GM21381 (cell line): ENCODE data around the gene EIF4G1.
"Not testable (repeated sequence)": the region's sequence is repeated elsewhere in the genome, so short reads cannot be mapped to it uniquely, and the experiment has no call there.

Experiments used
- ATAC-seq: cut with Tn5 transposase; IDR thresholded peaks from one replicate; pipeline ENCODE4 v1.9.1; 2021; ENCODE audit warnings: mild to moderate bottlenecking, moderate library complexity; ENCODE audit not compliant: unreplicated experiment

EIF4G1 gene

GRCh38 chr3:184314363-184314699 lies at the start of gene EIF4G1:
Gene EIF4G1 (plus strand): TSS chr3:184314606. CDS start chr3:184315797, 1,191 bp downstream.
- peak; percentile 76 for ATAC-seq

- ATAC-seq: not testable (repeated sequence)
These were observed 47.2 kb upstream of the EIF4G1 start for GRCh38 chr3:184267249-184267648.

- no peak for ATAC-seq
These were observed 42.1 kb upstream of the EIF4G1 start for GRCh38 chr3:184272269-184272668.

DNA sequence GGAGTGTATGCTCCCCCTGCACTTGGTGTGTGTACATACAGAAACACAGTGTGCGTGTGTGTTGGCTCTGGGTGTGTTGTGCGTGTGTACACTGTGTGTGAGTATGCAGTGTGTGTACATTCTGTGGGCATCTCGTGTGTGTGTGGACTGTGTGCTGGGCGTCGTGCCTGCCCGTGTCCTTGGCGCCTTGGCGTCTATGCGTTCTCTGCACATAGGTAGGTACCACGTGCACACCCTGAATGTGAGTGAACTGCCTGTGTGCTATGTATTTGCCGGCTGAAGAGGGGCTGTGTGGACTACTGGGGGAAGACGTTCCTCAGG lies 39.1 kb upstream of the EIF4G1 start:
- no peak for ATAC-seq

DNA sequence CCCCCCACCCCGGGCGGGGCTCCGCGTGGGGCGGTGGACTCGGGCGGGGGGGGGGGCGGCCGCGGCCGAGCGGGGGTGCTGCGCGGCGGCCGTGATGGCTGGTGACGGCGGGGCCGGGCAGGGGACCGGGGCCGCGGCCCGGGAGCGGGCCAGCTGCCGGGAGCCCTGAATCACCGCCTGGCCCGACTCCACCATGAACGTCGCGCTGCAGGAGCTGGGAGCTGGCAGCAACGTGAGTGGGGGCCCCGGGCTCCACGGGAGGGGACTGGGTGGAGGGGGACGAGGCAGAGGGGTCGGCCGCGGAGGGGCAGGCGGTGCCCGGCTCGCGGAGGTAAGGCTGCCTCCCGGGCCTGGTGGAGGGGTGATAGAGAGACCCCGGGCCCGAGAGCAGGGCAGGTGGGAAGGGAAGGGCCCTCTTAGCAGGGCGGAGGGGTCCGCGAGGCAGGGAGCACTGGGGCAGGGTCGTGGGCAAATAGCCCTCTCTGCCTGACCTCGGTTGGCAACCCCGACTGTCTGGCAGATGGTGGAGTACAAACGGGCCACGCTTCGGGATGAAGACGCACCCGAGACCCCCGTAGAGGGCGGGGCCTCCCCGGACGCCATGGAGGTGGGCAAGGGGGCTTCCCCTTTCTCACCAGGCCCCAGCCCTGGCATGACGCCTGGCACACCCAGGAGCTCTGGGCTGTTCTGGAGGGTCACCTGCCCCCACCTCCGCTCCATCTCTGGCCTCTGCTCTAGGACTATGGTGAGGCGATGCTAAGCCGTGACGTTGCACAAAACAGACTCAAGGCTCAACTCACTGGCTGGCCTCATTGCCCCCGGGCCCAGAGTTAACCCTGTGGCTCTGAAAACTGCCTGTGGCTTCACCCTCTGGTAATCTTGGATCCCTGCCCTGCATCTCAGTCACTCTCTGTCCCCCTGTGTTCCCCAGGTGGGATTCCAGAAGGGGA lies 38.2 kb upstream of the EIF4G1 start, which contains the start of gene ECE2:
ECE2 (plus strand) TSS at position 62 of the 950 bp plus-strand sequence; CDS start at position 194, 132 bp downstream.
- ATAC-seq: no peak

- ATAC-seq: no peak
These were observed 37.0 kb upstream of the EIF4G1 start for GRCh38 chr3:184277366-184277765.

DNA sequence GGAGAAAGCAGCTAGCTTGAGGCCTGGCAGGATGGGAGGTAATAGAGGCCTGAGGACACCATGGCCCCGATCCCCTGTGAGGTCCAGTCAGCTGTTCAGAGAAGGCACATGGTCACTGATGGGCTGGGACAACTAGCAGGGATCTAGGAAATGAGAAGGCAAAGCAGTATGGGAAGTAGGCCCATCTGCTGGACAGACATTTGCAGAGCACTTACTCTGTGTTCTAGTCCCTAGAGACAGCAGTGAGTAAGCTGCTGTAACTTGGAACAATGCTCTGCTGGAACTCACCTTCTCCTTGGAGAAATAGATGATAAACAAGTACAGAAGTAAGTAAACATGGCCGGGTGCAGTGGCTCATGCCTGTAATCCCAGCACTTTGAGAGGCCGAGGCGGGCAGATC lies 31.5 kb upstream of the EIF4G1 start:
- no peak for ATAC-seq

- no peak for ATAC-seq
These were observed 30.7 kb upstream of the EIF4G1 start for GRCh38 chr3:184283681-184284080.

GRCh38 chr3:184284696-184285095 lies 29.7 kb upstream of the EIF4G1 start:
- no peak for ATAC-seq

- ATAC-seq: no peak
These were observed 24.9 kb upstream of the EIF4G1 start for GRCh38 chr3:184289426-184289938.

GRCh38 chr3:184290331-184290730 lies 24.1 kb upstream of the EIF4G1 start:
- no peak for ATAC-seq

- no peak for ATAC-seq
These were observed 23.2 kb upstream of the EIF4G1 start for GRCh38 chr3:184291044-184291737.

GRCh38 chr3:184291738-184292445 lies 22.5 kb upstream of the EIF4G1 start:
- no peak for ATAC-seq

GRCh38 chr3:184295771-184296170 lies 18.6 kb upstream of the EIF4G1 start:
- no peak for ATAC-seq

- no peak for ATAC-seq
These were observed 17.8 kb upstream of the EIF4G1 start for GRCh38 chr3:184296616-184297015.

GRCh38 chr3:184298759-184299487 lies 15.5 kb upstream of the EIF4G1 start, which contains the start of gene PSMD2:
Gene PSMD2 (plus strand): TSS chr3:184299241. CDS start chr3:184299267, 26 bp downstream.
- ATAC-seq: peak; percentile 94

DNA sequence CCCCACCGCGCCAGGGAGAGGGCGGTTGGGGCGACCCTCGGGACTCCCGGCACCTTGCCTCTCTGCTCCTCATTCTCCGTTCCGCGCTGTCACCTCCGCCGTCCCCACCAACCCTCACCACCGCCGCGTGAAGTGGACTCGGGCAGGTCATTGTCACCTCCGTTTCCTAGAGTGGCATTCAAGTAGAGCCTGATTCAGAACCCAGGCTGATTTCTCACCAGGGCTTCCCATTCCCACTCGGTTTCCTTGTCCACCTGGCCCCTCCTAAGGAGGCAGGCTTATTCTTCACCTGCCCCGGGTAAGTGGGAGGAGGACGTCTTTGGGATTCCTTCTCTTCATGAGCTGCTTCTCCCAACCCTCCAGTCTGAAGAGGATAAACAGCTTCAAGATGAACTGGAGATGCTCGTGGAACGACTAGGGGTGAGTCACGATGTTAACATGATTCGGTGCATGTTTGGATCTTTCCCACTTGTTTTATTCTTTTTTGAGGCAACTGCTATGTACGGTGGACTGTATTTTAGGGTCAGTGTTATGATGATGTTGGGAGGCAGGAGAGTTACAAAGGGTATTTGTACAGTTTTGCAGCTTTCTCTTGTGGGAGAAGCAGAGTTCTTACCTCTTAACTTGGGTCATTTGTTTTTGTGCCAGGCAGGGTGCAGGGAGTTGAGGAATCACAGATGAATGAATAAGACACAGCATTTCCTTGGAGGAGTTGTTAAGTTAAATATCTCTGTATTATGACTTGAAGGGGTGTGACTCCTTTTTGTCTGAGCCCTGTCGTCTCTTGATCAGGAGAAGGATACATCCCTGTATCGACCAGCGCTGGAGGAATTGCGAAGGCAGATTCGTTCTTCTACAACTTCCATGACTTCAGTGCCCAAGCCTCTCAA lies 14.7 kb upstream of the EIF4G1 start:
- ATAC-seq: no peak

DNA sequence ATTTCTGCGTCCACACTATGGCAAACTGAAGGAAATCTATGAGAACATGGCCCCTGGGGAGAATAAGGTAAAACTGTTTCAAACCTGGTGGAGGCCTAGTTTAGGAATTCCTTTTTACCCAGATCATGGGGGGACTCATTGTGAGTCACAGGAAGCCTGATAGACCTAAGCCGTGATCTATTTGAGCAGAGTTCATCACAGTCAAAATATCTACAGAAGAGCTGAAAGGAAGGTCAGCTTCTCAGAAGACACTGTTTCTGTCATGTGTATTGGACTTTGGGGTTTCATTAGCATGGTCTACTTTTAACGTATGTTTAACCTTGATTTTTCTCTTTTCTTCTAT lies 14.1 kb upstream of the EIF4G1 start:
- no peak for ATAC-seq

- ATAC-seq: no peak
These were observed 8.8 kb upstream of the EIF4G1 start for GRCh38 chr3:184305577-184305976.
